K562 (cell line): Measurements from ENCODE around the gene RGS14.

Experiments used
- CBX5 ChIP-seq: IDR thresholded peaks from 2 replicates; pipeline ENCODE4 v1.6.1; 2014; ENCODE audit warnings: low read depth, borderline replicate concordance
- ELF1 ChIP-seq: fragments of 200-800 bp; sonication (Bioruptor generic); IDR thresholded peaks from 2 replicates; pipeline ENCODE4 v1.6.1; 2016; ENCODE audit warnings: missing genetic modification characterization, missing compliant biosample characterization
- ELK1 ChIP-seq: sonication (generic); formaldehyde crosslinking; IDR thresholded peaks from 2 replicates; pipeline ENCODE4 v1.8.1; 2022; ENCODE audit warnings: missing genetic modification reagents
- FOXK2 ChIP-seq, 2 experiments: fragments of 450-650 bp; IDR thresholded peaks in 1 of 2; conservative IDR thresholded peaks in 1 of 2; 2 replicates each; pipeline ENCODE4 v1.6.1; 2016; ENCODE audit warnings: low read depth in 2 of 2, mild to moderate bottlenecking in 1 of 2
- HMG20B ChIP-seq: fragments of 250-450 bp; sonication (Bioruptor Pico); IDR thresholded peaks from 2 replicates; pipeline ENCODE4 v1.5.0; 2021; ENCODE audit warnings: mild to moderate bottlenecking
- PRDM10 ChIP-seq: fragments of 450-650 bp; IDR thresholded peaks from 2 replicates; pipeline ENCODE4 v1.6.1; 2018; ENCODE audit not compliant: partially characterized antibody
- ZNF263 ChIP-seq: sonication (generic); formaldehyde crosslinking; IDR thresholded peaks from 2 replicates; pipeline ENCODE4 v1.8.0; 2022; ENCODE audit warnings: mild to moderate bottlenecking, missing genetic modification reagents, borderline replicate concordance
- ZZZ3 ChIP-seq: fragments of 450-650 bp; IDR thresholded peaks from 2 replicates; pipeline ENCODE4 v1.6.1; 2016; ENCODE audit warnings: antibody characterized with exemption, mild to moderate bottlenecking, moderate library complexity

DNA sequence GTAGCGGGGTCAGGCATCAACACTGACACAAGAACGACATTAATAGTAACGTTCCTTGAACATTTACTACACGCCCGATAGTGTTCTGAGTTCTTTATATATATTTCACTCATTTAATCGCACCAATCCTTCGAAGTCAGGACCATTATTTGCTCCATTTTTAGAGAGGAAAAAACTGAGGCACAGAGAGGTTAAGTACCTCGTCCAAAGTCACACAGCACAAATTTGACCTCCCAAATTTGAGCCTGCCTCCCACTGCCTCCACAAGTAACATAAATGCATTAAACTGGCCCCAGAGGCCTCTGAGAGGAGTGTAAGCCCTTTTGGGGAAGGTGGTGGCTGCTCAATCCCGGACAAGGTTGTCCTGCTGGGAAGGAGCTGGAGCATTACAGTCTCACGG lies 5.8 kb downstream of the RGS14 start:
- TF ChIP-seq CBX5 (no peak), ELK1 (CRISPR knock-in tag) (no peak), HMG20B (no peak), ELF1 (no peak), ZZZ3 (no peak), PRDM10 (no peak), FOXK2 (conservative IDR thresholded peaks at IDR 0.05 in 1 of 2, IDR thresholded peaks at IDR 0.05 in 1 of 2; ENCODE audit: low read depth in 2 of 2) (no peak), ZNF263 (CRISPR knock-in tag) (no peak)
